Stimulated activated CD4-positive, alpha-beta T cell treated with anti-CD3 and anti-CD28 coated beads, Interleukin-2, amount 100 ng/mL, for 48 hours (primary cell): Measurements from ENCODE around the gene CLEC17A.
"Not testable (repeated sequence)": the region's sequence is repeated elsewhere in the genome, so short reads cannot be mapped to it uniquely, and the experiment has no call there.

Experiments used
- DNase-seq, 2 donors: peaks; one replicate each; pipeline ENCODE4 v3.0.0-alpha.2; 2020

The CLEC17A gene

DNA sequence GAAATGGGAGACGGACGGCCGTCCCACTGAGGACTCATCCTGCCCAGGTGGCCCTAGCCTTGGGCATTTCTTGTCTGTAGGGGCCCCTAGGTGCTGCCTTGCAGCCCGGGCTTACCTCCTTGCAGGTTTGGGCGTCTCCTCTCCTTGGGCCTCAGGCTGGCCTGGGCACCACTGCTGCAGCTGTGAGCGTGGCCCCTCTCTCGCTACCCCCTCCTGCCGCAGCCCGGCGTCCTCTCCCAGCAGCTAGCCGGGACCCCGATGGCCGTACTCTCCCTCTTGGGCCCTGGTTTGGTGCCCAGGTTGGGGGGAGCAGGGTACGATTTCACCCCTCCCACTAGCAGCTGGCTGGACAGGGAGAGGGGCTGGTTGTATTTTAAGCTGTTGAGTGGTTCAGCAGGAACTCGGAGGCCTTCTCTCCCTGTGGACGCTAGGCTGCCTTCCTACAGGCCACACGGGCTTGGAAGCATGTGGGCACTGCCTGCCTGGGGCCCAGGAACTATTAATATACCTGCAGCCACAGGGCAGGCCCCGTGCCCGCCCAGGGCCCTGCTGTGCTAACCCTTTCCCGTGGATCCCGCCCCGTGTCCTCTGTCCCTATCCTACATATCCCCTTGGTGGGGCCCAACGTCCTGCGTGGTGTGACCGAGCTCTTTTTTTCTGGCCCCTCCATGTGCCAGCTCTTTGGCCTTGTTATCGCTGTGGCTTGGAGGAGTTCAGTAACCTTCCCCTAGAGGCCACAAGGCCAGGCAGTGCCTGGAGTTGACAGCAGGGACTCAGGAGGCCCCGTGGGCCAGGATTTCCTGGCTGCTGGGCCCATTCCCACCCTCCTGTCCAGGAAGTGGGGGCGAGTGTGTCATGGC lies 22.7 kb upstream of the CLEC17A start:
- DNase-seq, result no peak

GRCh38 chr19:14560776-14561108 lies 22.1 kb upstream of the CLEC17A start:
- no peak for DNase-seq

- no peak for DNase-seq
These were observed 21.6 kb upstream of the CLEC17A start for GRCh38 chr19:14561249-14561648.

DNA sequence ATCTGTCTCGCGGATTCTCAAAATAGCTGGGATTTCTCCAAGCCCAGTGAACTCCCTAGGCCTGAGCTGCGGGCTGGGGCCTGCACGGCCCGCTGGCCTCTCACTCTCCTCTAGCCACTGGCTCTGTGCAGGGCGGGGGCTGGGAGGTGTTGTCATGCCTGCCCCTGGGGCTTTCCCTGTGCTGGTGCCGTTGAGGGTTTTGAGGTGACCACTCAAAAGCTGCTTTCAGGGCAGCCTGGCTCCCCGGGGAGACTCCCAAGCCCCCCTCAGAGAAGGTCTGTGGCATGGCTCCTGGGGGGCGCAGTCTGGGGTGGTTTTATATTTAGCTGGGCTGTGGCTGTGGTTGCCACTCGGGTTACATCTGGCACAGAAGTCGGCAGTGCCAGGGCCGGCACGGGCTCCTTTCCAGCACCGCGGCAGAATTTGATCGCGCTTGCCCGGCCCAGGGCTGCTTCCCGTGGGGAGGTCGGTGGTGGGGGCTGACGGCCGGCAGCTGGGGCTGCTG lies 21.0 kb upstream of the CLEC17A start:
- no peak for DNase-seq

GRCh38 chr19:14562660-14563589 lies 20.0 kb upstream of the CLEC17A start:
- no peak for DNase-seq

- DNase-seq, result no peak
These were observed 19.3 kb upstream of the CLEC17A start for GRCh38 chr19:14563590-14563926.

- DNase-seq, result peak; percentile 47 to 53
These were observed 18.8 kb upstream of the CLEC17A start for GRCh38 chr19:14563989-14564651.

DNA sequence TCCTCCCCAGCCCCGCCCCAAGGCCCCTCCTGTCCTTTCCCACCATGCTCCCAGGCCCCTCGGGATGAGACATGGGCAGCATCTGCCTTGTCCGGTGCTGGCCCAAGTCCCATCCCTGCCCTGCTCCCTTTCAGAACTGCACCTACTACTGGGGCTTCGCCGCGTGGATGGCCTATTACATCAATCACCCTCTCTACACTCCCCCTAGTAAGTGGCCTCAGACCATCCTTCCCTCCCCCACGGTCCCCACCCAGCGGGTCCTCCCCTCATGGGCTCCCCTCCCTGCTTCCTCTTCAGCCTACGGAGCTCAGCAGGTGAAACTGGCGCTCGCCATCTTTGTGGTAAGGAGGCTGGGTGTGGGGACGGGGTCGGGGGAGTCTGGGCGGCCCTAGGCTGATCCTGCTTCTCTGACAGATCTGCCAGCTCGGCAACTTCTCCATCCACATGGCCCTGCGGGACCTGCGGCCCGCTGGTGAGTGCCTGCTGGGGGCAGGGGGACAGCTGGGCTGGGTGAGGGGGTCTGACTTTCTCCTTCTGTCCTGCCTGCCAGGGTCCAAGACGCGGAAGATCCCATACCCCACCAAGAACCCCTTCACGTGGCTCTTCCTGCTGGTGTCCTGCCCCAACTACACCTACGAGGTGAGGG lies 18.1 kb upstream of the CLEC17A start:
- not testable (repeated sequence) for DNase-seq

DNA sequence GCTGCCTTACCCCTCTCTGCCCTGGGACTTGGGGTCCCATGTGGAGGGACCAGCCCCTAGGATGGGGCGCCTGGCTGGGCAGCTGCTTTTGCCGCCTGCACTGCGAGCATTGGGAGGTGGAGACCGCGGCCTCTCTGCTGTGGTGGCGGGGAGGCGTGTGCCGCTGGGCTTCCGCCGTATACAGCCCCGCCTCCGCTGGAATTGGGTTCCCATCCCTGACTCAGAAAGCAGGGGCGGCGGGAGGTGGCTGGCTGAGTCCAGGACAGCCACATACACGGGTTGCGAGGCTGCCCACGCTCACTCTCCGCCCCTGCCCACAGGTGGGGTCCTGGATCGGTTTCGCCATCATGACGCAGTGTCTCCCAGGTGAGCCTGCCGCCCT lies 17.6 kb upstream of the CLEC17A start:
- no peak for DNase-seq

DNA sequence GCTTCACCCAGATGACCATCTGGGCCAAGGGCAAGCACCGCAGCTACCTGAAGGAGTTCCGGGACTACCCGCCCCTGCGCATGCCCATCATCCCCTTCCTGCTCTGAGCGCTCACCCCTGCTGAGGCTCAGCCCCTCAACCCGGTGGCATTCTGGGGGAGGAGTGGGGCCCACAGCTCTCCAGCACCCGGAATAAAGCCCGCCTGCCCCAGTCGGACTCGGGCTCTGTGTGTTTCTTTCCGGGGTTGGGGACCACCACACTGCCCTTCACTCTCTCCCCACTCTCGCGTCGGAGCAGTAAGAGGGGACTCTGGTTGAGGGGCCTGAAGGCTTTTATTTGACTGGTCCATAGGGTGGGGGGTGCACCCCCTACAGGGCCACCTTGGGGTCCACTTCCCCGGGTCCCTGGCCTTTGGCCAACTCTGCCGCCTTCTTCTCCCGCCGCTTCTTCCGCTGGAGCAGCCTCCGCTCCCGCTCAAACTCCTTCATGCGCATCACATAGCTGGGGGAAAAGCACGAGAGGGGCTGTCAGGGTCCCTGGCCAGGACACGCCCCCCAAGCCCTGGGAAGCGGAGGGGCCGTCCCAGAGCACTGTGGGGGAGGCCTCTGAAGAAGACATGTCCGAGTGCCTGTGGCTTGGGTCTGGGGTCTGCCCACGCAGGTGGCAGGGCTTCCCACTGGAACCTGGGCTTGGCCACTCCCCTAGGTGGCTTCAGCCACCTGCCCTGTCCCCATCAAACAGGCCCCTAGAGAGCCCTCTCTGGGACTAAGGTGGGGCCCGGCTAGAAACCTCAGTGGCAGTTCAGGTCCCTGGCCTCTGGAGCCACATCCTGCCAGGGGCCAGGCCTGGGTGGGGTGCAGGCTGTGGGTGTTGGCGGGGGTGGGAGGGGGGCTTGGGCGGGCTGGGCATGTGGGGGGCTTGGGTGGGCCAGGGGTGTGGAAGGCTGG lies 16.8 kb upstream of the CLEC17A start:
- no peak for DNase-seq

- DNase-seq, result no peak
These were observed 16.2 kb upstream of the CLEC17A start for GRCh38 chr19:14566712-14567077.

DNA sequence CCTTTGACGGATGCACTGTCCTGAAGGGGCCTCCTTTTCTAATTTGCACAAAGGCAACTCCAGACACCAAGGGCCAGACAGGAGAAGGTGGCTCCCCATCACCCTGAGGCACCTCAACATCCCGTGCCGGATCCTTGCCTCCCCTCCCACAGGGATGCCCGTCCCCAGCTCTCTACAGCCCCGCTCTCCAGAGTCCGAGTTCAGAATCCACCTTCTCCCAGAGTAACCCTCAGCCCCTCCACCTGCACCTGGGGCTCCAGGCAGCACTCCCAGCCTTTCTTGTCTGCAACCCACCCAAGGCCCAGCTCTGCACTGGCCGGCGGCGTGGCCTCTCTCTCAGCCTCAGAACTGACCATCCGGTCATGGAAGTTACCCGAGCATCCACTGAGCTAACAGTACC lies 15.8 kb upstream of the CLEC17A start:
- DNase-seq, result no peak

DNA sequence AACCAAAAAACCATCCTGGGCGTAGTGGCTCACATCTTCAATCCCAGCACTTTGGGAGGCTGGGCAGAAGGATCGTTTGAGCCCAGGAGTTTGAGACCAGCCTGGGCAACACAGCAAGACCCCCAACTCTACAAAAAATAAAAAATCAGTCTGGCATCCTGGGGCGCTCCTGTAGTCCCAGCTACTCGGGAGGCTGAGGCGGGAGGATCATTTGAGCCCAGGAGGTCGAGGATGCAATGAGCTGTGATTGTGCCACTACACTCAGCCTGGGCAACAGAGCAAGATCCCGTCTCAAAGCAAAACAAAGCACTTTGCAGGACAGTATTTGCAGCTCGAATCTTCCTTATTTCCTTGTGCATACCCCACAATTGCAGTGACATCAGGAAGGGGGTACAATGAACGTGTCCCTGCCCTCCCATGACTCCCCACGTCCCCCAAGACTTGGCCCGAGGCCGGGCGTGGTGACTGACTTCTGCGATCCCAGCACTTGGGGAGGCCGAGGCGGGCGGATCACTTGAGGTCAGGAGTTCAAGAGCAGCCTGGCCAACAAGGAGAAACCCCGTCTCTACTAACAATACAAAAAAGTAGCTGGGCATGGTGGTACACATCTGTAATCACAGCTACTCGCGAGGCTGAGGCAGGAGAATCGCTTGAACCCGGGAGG lies 11.9 kb upstream of the CLEC17A start:
- no peak for DNase-seq

GRCh38 chr19:14571695-14572490 lies 11.0 kb upstream of the CLEC17A start, which contains the start of gene NDUFB7:
Gene NDUFB7, minus strand, starts transcription at chr19:14572066. Its CDS starts 66 bp downstream, at chr19:14572000.
- peak; percentile 80 to 82 for DNase-seq

GRCh38 chr19:14575428-14575980 lies 7.4 kb upstream of the CLEC17A start:
- no peak for DNase-seq

- no peak for DNase-seq
These were observed 6.5 kb upstream of the CLEC17A start for GRCh38 chr19:14576363-14576762.

DNA sequence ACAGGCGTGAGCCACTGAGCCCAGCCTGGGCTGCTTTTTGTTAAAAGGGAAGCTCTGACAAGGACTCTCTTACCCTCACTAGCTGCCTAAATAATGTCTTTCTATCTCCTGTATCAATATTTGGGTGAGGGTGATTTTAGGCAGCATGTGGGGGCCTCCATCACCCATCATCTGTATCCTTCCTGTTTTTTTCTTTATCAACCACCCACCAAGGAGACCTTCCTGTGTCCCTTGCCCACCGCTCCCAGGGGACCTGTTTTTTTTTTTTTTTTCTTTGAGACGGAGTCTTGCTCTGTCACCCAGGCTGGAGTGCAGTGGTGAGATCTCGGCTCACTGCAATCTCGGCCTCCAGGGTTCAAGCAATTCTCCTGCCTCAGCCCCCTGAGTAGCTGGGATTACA lies 5.6 kb upstream of the CLEC17A start:
- no peak for DNase-seq

DNA sequence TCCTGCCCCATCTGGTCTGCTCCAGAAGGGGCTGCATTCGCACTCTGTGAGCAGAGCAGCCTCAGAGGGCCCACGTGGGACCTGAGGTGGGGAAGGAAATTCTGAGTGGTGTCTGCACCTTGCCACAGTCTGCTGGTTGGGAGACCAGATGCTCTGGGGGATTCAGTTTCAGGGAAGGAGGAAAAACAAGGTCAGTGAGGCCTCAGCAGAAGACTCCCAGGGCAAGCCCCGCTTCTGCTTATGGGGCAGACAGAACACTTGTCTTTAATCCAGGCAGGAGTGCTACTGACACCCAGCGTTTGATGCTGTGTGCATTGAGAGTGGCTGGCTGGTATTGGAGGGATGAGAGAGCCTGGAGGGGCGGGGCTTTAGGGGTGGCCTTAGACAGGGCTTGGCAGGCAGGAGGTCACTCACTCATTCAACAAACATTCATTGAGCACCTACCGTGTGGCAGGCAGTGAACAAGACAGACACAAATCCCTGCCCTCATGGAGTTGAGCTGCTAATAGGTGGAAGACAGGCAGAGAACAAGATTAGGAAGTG lies 4.9 kb upstream of the CLEC17A start:
- DNase-seq, result no peak

DNA sequence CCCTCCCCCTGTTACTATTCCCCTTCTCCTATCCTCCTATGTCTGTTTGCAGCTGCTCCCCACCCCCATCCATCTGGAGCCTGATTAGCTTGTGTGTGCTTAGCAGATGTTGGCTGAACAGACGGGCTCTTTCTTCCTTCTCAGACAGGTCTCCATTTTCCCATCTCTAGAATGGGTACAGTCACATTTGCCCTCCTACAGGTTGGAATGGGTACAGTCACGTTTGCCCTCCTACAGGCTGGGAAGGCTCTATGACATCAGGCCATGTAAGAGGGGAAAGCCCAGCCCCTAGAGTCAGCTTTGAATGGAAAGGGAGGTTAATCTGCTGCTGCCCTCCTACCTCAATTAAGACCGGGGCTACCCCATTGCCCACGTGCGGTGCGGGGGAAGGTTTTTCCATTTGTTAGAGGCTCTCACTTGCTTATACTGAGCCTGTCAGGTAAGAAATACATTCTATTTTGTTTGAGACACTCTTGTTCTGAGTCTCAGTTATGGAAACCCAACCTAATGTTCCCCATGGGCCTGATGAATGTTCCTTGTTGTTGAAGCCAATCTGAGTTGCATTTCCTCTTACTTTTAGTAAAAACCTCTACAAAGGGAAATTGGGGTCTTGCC lies 2.2 kb upstream of the CLEC17A start:
- peak in 1 of 2 donors; percentile 63 for DNase-seq
